ENCODE results near the gene MMP7. TPM values are rescaled to one million over a fixed set of nuclear protein-coding genes. Genes with fewer than 3 reads are reported as not detected.
A peak's percentile ranks its signal among the peaks of the same experiment; 100 is the strongest.

The MMP7 gene
- polyA plus RNA-seq, 1 donor from 2014 or later, result not detected

- Mint-ChIP-seq H3K4me1 (peaks cover 0 to 5% (median 0%) of the 10 kb centered on the region in 3 donors), H3K27me3 (no peaks in the 10 kb centered on the region), H3K27ac (peak overlapping the region in 1 of 3 donors; percentile 9), H3K4me3 (no peak overlapping the region), H3K36me3 (no peaks in the 10 kb centered on the region), H3K9me3 (peaks cover 0 to 2% (median 0%) of the 10 kb centered on the region in 3 donors)
Measured at GRCh38 chr11:102552447-102553194, 22.1 kb upstream of the MMP7 start.

GRCh38 chr11:102552020-102552419 is 21.5 kb upstream of the MMP7 start:
- H3K4me3 Mint-ChIP-seq, result no peak overlapping the region
- H3K36me3 Mint-ChIP-seq, result no peaks in the 10 kb centered on the region
- H3K9me3 Mint-ChIP-seq, result no peaks in the 10 kb centered on the region
- H3K27ac Mint-ChIP-seq, result peak overlapping the region in 1 of 3 donors; percentile 9
- H3K4me1 Mint-ChIP-seq, result peaks cover 0 to 7% (median 3%) of the 10 kb centered on the region in 3 donors
- H3K27me3 Mint-ChIP-seq, result no peaks in the 10 kb centered on the region

GRCh38 chr11:102551169-102551781 is 20.7 kb upstream of the MMP7 start:
- no peaks in the 10 kb centered on the region for H3K36me3 Mint-ChIP-seq
- peaks cover 2 to 13% (median 10%) of the 10 kb centered on the region in 3 donors for H3K4me1 Mint-ChIP-seq
- no peaks in the 10 kb centered on the region for H3K27me3 Mint-ChIP-seq
- H3K27ac Mint-ChIP-seq, result no peak overlapping the region
- no peaks in the 10 kb centered on the region for H3K9me3 Mint-ChIP-seq
- H3K4me3 Mint-ChIP-seq, result no peak overlapping the region

GRCh38 chr11:102546923-102547471 is 16.4 kb upstream of the MMP7 start:
- peaks cover 20 to 27% (median 26%) of the 10 kb centered on the region in 3 donors for H3K4me1 Mint-ChIP-seq
- H3K4me3 Mint-ChIP-seq, result peak overlapping the region in 2 of 4 donors; percentile 2 to 39
- H3K27ac Mint-ChIP-seq, result peak overlapping the region; percentile 57 to 92 (median 82)
- no peaks in the 10 kb centered on the region for H3K27me3 Mint-ChIP-seq
- H3K36me3 Mint-ChIP-seq, result no peaks in the 10 kb centered on the region
- no peaks in the 10 kb centered on the region for H3K9me3 Mint-ChIP-seq

GRCh38 chr11:102546427-102546826 is 15.9 kb upstream of the MMP7 start:
- H3K4me3 Mint-ChIP-seq, result peak overlapping the region in 2 of 4 donors; percentile 2 to 24
- H3K27me3 Mint-ChIP-seq, result no peaks in the 10 kb centered on the region
- H3K27ac Mint-ChIP-seq, result peak overlapping the region; percentile 57 to 92 (median 82)
- H3K9me3 Mint-ChIP-seq, result no peaks in the 10 kb centered on the region
- H3K36me3 Mint-ChIP-seq, result no peaks in the 10 kb centered on the region
- peaks cover 20 to 26% (median 25%) of the 10 kb centered on the region in 3 donors for H3K4me1 Mint-ChIP-seq

GRCh38 chr11:102545701-102546100 is 15.2 kb upstream of the MMP7 start:
- Mint-ChIP-seq H3K27me3 (no peaks in the 10 kb centered on the region), H3K36me3 (no peaks in the 10 kb centered on the region), H3K4me1 (peaks cover 20 to 26% (median 22%) of the 10 kb centered on the region in 3 donors), H3K9me3 (no peaks in the 10 kb centered on the region), H3K27ac (peak overlapping the region in 2 of 3 donors; percentile 57 to 82), H3K4me3 (peak overlapping the region in 3 of 4 donors; percentile 2 to 56 (median 4))

GRCh38 chr11:102544594-102544993 is 14.0 kb upstream of the MMP7 start:
- no peaks in the 10 kb centered on the region for H3K36me3 Mint-ChIP-seq
- no peak overlapping the region for H3K4me3 Mint-ChIP-seq
- no peaks in the 10 kb centered on the region for H3K9me3 Mint-ChIP-seq
- H3K27me3 Mint-ChIP-seq, result no peaks in the 10 kb centered on the region
- H3K4me1 Mint-ChIP-seq, result peaks cover 20 to 26% (median 22%) of the 10 kb centered on the region in 3 donors
- no peak overlapping the region for H3K27ac Mint-ChIP-seq

GRCh38 chr11:102539567-102539966 is 9.0 kb upstream of the MMP7 start:
- Mint-ChIP-seq H3K4me3 (no peak overlapping the region), H3K36me3 (no peaks in the 10 kb centered on the region), H3K9me3 (no peaks in the 10 kb centered on the region), H3K27me3 (peaks cover 6% of the 10 kb centered on the region), H3K27ac (no peak overlapping the region), H3K4me1 (peaks cover 6 to 8% (median 7%) of the 10 kb centered on the region in 3 donors)

GRCh38 chr11:102538932-102539331 is 8.4 kb upstream of the MMP7 start:
- H3K36me3 Mint-ChIP-seq, result no peaks in the 10 kb centered on the region
- peaks cover 6% of the 10 kb centered on the region for H3K27me3 Mint-ChIP-seq
- H3K9me3 Mint-ChIP-seq, result no peaks in the 10 kb centered on the region
- H3K4me3 Mint-ChIP-seq, result no peak overlapping the region
- peaks cover 8 to 10% (median 10%) of the 10 kb centered on the region in 3 donors for H3K4me1 Mint-ChIP-seq
- no peak overlapping the region for H3K27ac Mint-ChIP-seq

- Mint-ChIP-seq H3K4me3 (peak overlapping the region in 1 of 4 donors; percentile 36), H3K27ac (no peak overlapping the region), H3K9me3 (no peaks in the 10 kb centered on the region), H3K4me1 (peaks cover 6 to 12% (median 6%) of the 10 kb centered on the region in 3 donors), H3K36me3 (no peaks in the 10 kb centered on the region), H3K27me3 (peaks cover 8% of the 10 kb centered on the region)
Measured at GRCh38 chr11:102534261-102534872, 3.8 kb upstream of the MMP7 start.

GRCh38 chr11:102528618-102529017 is 1.9 kb downstream of the MMP7 start:
- peaks cover 2% of the 10 kb centered on the region for H3K27me3 Mint-ChIP-seq
- H3K4me1 Mint-ChIP-seq, result peaks cover 0 to 5% (median 0%) of the 10 kb centered on the region in 3 donors
- no peak overlapping the region for H3K27ac Mint-ChIP-seq
- H3K4me3 Mint-ChIP-seq, result no peak overlapping the region
- no peaks in the 10 kb centered on the region for H3K9me3 Mint-ChIP-seq
- no peaks in the 10 kb centered on the region for H3K36me3 Mint-ChIP-seq

- H3K9me3 Mint-ChIP-seq, result no peaks in the 10 kb centered on the region
Measured at GRCh38 chr11:102527684-102528083, 2.9 kb downstream of the MMP7 start.

GRCh38 chr11:102527041-102527440 is 3.5 kb downstream of the MMP7 start:
- Mint-ChIP-seq H3K36me3 (no peaks in the 10 kb centered on the region), H3K9me3 (no peaks in the 10 kb centered on the region), H3K27me3 (peaks cover 2% of the 10 kb centered on the region), H3K27ac (no peak overlapping the region), H3K4me3 (no peak overlapping the region), H3K4me1 (peaks cover 5 to 17% (median 7%) of the 10 kb centered on the region in 3 donors)

More at GRCh38 chr11:102527684-102528083, 2.9 kb downstream of the MMP7 start:
- Mint-ChIP-seq H3K4me3 (no peak overlapping the region), H3K4me1 (peaks cover 2 to 11% (median 2%) of the 10 kb centered on the region in 3 donors), H3K36me3 (no peaks in the 10 kb centered on the region), H3K27ac (no peak overlapping the region), H3K27me3 (peaks cover 2% of the 10 kb centered on the region)

GRCh38 chr11:102523887-102524286 is 6.7 kb downstream of the MMP7 start:
- Mint-ChIP-seq H3K4me1 (peaks cover 5 to 11% (median 7%) of the 10 kb centered on the region in 3 donors), H3K27me3 (peaks cover 20% of the 10 kb centered on the region), H3K27ac (no peak overlapping the region), H3K36me3 (peaks cover 2% of the 10 kb centered on the region), H3K9me3 (peaks cover 0 to 2% (median 0%) of the 10 kb centered on the region in 3 donors), H3K4me3 (no peak overlapping the region)

GRCh38 chr11:102523189-102523570 is 7.4 kb downstream of the MMP7 start:
- H3K4me3 Mint-ChIP-seq, result no peak overlapping the region

More at GRCh38 chr11:102523189-102523570, 7.4 kb downstream of the MMP7 start:
- peaks cover 2% of the 10 kb centered on the region for H3K36me3 Mint-ChIP-seq
- peaks cover 5 to 11% (median 7%) of the 10 kb centered on the region in 3 donors for H3K4me1 Mint-ChIP-seq
- H3K27ac Mint-ChIP-seq, result no peak overlapping the region
- peaks cover 0 to 2% (median 0%) of the 10 kb centered on the region in 3 donors for H3K9me3 Mint-ChIP-seq
- peaks cover 20% of the 10 kb centered on the region for H3K27me3 Mint-ChIP-seq

All from IgD-negative memory B cell (primary cell).